Measurements from ENCODE around the gene PRRC2C.

Gene PRRC2C

DNA sequence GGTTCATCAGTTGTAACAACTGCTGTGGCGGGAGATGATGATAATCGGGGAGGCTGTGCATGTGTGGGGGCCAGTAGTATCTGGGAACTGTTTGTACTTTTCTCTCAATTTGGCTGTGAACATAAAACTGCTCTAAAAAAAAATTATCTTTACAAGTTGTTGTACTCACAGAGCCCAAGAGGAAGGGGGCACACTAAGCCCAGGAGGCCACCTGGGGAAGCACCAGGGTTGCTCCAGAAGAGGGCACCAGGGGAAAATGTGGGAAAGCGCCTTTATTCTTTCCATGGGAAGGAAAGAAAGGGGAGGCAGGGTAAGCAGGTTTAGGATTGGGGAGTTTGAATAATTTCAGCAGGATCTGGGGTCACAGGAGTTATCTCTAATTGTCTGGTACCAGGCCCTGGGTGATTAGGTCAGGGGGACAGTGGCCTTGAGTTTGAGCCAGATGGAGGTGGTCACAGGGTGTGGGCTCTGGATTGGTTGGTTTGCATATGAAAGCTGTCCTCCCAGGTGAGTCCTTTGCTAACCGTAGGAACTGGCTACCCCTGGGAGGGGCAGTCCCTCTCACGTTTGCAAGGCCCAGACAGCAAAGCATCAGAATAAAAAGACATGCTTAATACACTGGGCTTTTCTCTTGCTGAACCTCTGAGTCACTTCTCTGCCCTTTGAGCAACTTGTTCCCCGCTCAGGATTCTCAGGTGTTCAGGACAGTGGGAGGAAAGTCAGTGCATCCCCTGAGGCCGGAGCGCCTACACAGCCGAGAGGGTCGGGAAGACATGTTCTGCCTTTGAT is 155.9 kb downstream of the PRRC2C start:
- no peak for DNase-seq

DNA sequence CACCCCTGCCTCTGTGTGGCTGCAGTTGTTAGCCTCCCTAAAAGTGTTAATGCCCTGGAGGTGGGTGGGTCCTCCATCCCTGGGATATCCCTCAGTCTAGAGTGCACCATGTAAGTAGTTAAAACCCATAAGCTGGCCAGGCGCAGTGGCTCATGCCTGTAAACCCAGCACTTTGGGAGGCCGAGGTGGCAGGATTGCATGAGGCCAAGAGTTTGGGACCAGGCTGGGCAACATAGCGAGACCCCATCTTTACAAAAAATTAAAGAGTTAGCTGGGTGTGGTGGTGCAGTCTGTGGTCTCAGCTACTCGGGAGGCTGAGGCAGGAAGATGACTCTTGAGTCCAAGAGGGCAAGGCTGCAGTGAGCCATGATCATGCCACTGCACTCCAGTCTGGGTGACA is 156.9 kb downstream of the PRRC2C start:
- DNase-seq, result no peak

Measured in activated CD4-positive, alpha-beta T cell treated with anti-CD3 and anti-CD28 coated beads for 4 hours (primary cell).